Progenitor cell of endocrine pancreas (in vitro differentiated cells): ENCODE measurements around the gene LDLRAD4. TPM values are rescaled to one million over a fixed set of nuclear protein-coding genes. Genes with fewer than 3 reads are reported as not detected.

Source experiments
- DNase-seq: peaks from one replicate; pipeline ENCODE4 v3.0.0; 2021; ENCODE audit warnings: low spot score; ENCODE audit not compliant: unreplicated experiment
- H3K27ac Mint-ChIP-seq: 2 replicates; pipeline ENCODE4 v1.8.0; 2021; ENCODE audit warnings: mild to moderate bottlenecking, moderate library complexity, mixed read lengths
- H3K27me3 Mint-ChIP-seq: 2 replicates; pipeline ENCODE4 v1.8.0; 2021; ENCODE audit warnings: mixed read lengths
- H3K36me3 Mint-ChIP-seq: 2 replicates; pipeline ENCODE4 v1.8.0; 2022; ENCODE audit warnings: mixed read lengths; ENCODE audit not compliant: insufficient read depth
- H3K4me1 Mint-ChIP-seq: 2 replicates; pipeline ENCODE4 v1.8.0; 2021; ENCODE audit warnings: low read depth, mixed read lengths
- H3K4me3 Mint-ChIP-seq: 2 replicates; pipeline ENCODE4 v1.8.0; 2021; ENCODE audit warnings: low read depth, mild to moderate bottlenecking, moderate library complexity, mixed read lengths
- H3K9me3 Mint-ChIP-seq: 2 replicates; pipeline ENCODE4 v1.8.0; 2021; ENCODE audit warnings: low read depth, mixed read lengths
- CTCF ChIP-seq: fragments of 200-600 bp; sonication (generic); IDR thresholded peaks from one replicate; pipeline ENCODE4 v1.5.0; 2021; ENCODE audit warnings: antibody characterized with exemption, mild to moderate bottlenecking; ENCODE audit not compliant: unreplicated experiment
- total RNA-seq: library from RNA; stranded (reverse); gene quantifications from 2 replicates; pipeline ENCODE4 v1.2.1, GENCODE V29; 2021

Gene LDLRAD4
- total RNA-seq, 1 donor from 2014 or later, result 3.8 TPM

- Mint-ChIP-seq H3K4me3 (no peak overlapping the region), H3K9me3 (no peaks in the 10 kb centered on the region), H3K27me3 (no peaks in the 10 kb centered on the region), H3K27ac (no peak overlapping the region), H3K4me1 (no peaks in the 10 kb centered on the region), H3K36me3 (no peaks in the 10 kb centered on the region)
- DNase-seq, result no peak
- TF ChIP-seq CTCF, result no peak
Measured at GRCh38 chr18:13577781-13578180, 359.2 kb downstream of the LDLRAD4 start.

GRCh38 chr18:13578400-13578799 is 359.8 kb downstream of the LDLRAD4 start:
- no peaks in the 10 kb centered on the region for H3K4me1 Mint-ChIP-seq
- no peak overlapping the region for H3K27ac Mint-ChIP-seq
- TF ChIP-seq CTCF, result no peak
- DNase-seq, result no peak
- H3K4me3 Mint-ChIP-seq, result no peak overlapping the region
- H3K27me3 Mint-ChIP-seq, result no peaks in the 10 kb centered on the region
- H3K36me3 Mint-ChIP-seq, result no peaks in the 10 kb centered on the region
- no peaks in the 10 kb centered on the region for H3K9me3 Mint-ChIP-seq

DNA sequence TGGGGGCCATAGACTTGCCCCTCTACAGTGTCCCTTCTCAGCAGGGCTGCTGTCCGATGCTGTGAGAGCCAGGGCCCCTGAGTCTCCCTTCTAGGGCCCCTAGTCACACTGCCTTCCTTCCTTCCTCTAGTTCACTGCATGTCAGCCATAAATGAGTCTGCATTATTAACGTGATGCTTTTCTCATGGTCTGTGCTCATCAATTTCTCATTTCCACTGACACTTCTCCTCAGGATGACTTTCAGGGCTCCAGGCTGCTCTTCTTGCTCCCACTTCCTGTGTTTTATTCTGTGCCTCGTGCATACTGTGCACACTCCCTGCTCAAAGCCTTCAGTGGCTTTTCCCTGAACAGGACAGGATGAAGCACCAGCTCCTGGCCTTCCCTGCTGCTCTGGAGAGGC is 361.3 kb downstream of the LDLRAD4 start:
- Mint-ChIP-seq H3K27ac (no peak overlapping the region), H3K9me3 (no peaks in the 10 kb centered on the region), H3K4me3 (no peak overlapping the region), H3K27me3 (no peaks in the 10 kb centered on the region), H3K36me3 (no peaks in the 10 kb centered on the region), H3K4me1 (no peaks in the 10 kb centered on the region)
- TF ChIP-seq CTCF, result no peak
- no peak for DNase-seq

GRCh38 chr18:13580351-13580750 is 361.8 kb downstream of the LDLRAD4 start:
- Mint-ChIP-seq H3K4me3 (no peak overlapping the region), H3K36me3 (no peaks in the 10 kb centered on the region), H3K9me3 (no peaks in the 10 kb centered on the region), H3K27ac (no peak overlapping the region), H3K4me1 (no peaks in the 10 kb centered on the region), H3K27me3 (no peaks in the 10 kb centered on the region)
- no peak for TF ChIP-seq CTCF
- DNase-seq, result no peak

DNA sequence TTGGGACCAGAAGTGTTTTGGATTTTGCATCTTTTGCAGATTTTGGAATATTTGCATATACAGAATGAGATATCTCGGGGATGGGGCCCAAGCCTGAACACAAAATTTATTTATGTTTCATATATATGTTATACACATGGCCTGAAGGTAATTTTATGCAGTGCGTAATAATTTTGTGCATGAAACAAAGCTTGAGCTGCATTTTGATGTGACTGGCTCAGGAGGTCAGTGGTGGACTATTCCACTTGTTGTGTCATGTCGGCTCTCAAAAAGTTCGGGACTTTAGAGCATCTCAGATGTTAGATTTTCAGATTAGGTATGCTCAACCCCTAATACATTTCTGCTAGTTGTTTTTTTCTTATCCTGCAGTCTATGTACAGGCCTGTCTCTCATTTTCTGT is 362.4 kb downstream of the LDLRAD4 start:
- Mint-ChIP-seq H3K4me1 (no peaks in the 10 kb centered on the region), H3K27ac (no peak overlapping the region), H3K9me3 (no peaks in the 10 kb centered on the region), H3K27me3 (no peaks in the 10 kb centered on the region), H3K4me3 (no peak overlapping the region), H3K36me3 (no peaks in the 10 kb centered on the region)
- DNase-seq, result no peak
- no peak for TF ChIP-seq CTCF
